ENCODE results near the gene MYO18A.

MYO18A gene

DNA sequence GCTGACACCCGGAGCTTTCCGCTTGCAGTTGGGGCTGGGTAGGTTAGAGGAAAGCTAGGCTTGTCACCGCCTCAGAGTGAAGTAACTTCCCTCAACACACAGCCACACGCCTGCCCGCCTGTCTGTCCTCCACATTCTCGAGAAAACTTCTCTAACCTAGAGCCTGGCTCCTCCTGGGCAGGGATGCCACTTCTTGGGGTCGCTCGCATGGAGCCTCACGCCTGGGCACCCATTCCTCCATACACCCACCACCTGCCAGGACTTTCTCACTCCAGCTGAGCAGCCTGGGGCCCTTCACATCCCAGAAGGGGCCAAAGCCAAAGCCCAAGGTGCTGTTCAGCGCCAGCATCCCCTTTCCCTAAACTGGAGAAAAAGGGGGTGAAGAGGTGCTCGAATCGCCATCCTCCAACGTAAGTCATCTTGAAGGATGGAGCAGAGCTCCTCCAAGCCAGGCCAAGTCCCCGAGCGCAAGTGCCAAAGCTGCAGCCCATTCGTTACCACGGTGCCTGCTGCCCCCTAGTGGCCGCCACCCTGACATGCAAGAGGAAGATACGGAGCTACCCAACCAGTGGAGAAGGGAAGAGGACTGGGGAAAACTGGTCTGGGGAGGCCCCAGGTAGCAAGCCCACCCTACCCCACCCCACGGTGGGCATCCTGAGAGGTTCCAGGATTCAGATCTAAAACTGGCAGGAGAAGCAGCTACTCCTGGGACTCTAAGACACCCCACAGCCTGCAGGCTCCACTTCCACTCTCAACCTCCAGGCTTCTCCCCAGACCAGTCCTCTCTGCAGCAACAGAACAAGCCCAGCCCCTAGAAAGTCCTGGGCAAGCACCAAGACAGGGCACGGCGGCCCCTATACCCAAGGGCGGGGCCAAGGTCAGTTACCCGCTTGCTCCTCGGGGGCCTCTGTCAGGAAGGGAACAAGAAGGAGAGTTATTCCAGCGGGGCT lies 63.1 kb downstream of the MYO18A start:
- ChIA-PET CTCF (interaction anchor here (0.7 to 12.3 kb wide), 67 partner anchors 8 to 621 kb away, joined by 3 to 346 read pairs (median 4); partner anchors contain the start of genes BLTP2, MYO18A, PROCA1 and RPL23A), POLR2A (interaction anchor here (0.6 to 1.5 kb wide), 3 partner anchors 14 to 398 kb away, joined by 3 to 6 read pairs (median 3); partner anchors contain the start of genes NUFIP2 and RPL23A)
- DNase-seq (ENCODE audit: extremely low spot score): peak; percentile 83
- TF ChIP-seq, protein P1, sequence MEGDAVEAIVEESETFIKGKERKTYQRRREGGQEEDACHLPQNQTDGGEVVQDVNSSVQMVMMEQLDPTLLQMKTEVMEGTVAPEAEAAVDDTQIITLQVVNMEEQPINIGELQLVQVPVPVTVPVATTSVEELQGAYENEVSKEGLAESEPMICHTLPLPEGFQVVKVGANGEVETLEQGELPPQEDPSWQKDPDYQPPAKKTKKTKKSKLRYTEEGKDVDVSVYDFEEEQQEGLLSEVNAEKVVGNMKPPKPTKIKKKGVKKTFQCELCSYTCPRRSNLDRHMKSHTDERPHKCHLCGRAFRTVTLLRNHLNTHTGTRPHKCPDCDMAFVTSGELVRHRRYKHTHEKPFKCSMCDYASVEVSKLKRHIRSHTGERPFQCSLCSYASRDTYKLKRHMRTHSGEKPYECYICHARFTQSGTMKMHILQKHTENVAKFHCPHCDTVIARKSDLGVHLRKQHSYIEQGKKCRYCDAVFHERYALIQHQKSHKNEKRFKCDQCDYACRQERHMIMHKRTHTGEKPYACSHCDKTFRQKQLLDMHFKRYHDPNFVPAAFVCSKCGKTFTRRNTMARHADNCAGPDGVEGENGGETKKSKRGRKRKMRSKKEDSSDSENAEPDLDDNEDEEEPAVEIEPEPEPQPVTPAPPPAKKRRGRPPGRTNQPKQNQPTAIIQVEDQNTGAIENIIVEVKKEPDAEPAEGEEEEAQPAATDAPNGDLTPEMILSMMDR (IDR thresholded peaks at IDR 0.05; ENCODE audit: control extremely low read depth, extremely low read depth, low read depth, missing control alignments): peak; percentile 98

DNA sequence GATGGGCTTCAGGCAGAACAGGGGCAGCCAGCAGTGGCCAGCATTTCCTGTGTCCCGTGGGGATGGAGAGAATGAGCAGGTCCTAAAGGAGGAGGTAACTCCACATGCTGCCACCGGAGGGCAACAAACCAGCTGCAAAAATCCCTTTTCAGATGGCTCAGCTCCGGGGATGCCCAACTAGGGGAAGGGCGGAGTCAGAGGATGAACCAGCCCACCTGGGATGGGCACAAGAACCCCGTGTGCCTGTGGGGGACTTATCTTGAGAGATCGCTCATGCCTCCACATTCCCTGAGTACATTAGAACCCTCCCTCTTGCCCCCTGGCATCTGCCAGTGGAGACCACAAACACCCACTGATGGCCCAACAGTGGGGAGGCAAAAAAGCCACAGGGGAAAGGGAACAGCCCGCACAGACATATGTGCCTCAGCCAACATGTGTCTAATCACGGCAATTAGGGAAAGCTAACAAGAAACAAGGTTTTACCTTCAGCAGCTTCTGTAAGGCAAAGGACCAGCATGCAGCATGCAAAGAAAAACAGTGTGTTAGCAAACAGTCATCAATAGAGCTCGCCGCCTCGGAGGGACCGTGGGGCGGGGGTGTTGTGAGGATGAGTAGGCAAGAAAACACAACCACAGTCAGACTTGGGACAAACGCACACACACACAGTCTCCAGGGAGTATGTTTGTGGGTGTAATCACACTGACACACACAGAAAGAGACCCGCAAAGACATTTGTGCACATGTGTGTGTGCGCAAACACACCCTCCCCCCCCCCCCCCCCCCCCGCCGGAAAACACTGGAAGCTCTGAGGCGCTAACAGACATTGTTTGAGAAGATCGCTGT lies 64.0 kb downstream of the MYO18A start:
- TF ChIP-seq, protein P1 (IDR thresholded peaks at IDR 0.05; ENCODE audit: control extremely low read depth, extremely low read depth, low read depth, missing control alignments): peak; percentile 32
- POLR2A ChIA-PET: interaction anchor here (1.5 kb wide), 1 partner anchor 15 kb away, joined by 6 read pairs; no protein-coding TSS in a partner anchor
- CTCF ChIA-PET: interaction anchor here (0.6 to 12.3 kb wide), 54 partner anchors 9 to 620 kb away, joined by 3 to 346 read pairs (median 4); partner anchors contain the start of genes BLTP2, MYO18A, PROCA1 and RPL23A
- DNase-seq (ENCODE audit: extremely low spot score): peak; percentile 59

DNA sequence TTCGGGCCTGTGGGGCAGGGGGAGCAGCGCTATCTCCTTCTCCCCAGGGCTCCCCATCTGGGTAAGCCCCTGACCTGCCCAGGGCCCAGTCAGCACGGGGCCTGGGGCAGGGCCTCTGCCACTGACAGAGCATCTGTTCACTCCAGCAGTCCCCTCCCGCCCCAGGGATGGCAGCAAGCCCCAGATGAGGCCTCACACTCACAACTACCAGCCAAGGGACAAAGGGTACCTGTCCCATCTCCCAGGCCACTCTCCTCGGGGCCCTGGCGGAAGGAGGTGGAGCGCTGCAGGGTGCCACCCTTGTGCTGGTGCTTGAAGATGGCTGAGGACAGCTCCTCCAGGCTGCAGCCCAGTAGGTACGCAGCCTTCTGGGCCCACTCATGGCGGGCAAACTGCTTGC lies 64.8 kb downstream of the MYO18A start:
- ChIA-PET POLR2A (no interaction called here), CTCF (interaction anchor here (0.9 to 12.3 kb wide), 13 partner anchors 9 to 471 kb away, joined by 3 to 346 read pairs (median 23); partner anchors contain the start of gene BLTP2)
- no peak for DNase-seq (ENCODE audit: extremely low spot score)
- TF ChIP-seq, protein P1 (IDR thresholded peaks at IDR 0.05; ENCODE audit: control extremely low read depth, extremely low read depth, low read depth, missing control alignments): no peak

DNA sequence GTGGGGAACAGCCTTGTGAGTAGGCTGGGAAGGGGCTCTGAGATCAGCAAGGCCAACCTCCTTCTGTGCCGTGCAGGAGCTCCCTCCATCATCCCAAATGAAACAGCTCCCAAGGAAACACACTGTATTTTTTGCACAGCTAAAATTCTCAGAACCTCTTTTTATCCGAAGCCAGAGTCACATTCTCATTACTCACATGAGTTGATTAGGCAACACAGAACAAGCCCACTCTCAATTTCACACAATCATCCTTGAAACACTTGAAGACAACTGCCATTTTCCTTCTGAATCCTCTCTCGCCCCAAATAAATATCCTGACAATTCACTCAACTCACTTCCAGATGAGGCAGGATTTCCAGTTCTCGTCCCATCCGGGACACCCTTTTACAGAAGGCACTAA lies 66.1 kb downstream of the MYO18A start:
- no peak for DNase-seq (ENCODE audit: extremely low spot score)
- TF ChIP-seq, protein P1 (IDR thresholded peaks at IDR 0.05; ENCODE audit: control extremely low read depth, extremely low read depth, low read depth, missing control alignments): no peak
- ChIA-PET CTCF (interaction anchor here (0.8 to 12.3 kb wide), 15 partner anchors 10 to 387 kb away, joined by 3 to 346 read pairs (median 5); partner anchors contain the start of gene TLCD1), POLR2A (no interaction called here)

DNA sequence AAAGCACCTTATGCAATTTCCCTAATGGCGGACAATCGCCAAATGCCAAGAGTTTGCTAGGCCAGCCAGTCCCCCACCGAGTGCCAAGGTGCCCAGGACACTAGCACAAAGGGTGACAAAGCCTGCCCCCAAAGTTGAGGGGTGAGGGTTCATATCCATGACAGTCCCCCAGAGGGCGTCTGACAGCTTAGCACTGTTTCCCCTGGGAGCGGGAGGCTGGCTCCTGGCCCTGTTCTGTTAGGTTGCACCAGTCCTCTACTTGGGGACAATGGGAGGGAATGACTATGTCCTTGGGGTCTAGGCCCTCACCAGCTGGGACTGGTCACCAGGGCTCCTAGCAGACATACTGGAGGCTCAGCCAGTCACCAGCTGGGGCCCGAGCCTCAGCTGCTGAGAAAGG lies 66.9 kb downstream of the MYO18A start:
- CTCF ChIA-PET: interaction anchor here (0.8 to 12.3 kb wide), 12 partner anchors 11 to 386 kb away, joined by 3 to 346 read pairs (median 5); partner anchors contain the start of gene TLCD1
- TF ChIP-seq, protein P1 (IDR thresholded peaks at IDR 0.05; ENCODE audit: control extremely low read depth, extremely low read depth, low read depth, missing control alignments): no peak
- POLR2A ChIA-PET: no interaction called here
- no peak for DNase-seq (ENCODE audit: extremely low spot score)
